Measurements from ENCODE around the gene RTL10. TPM values are rescaled to one million over a fixed set of nuclear protein-coding genes. Genes with fewer than 3 reads are reported as not detected.

RTL10 gene
- total RNA-seq, result 10 to 100 TPM; 10.1 to 12.2 (median 11.9) TPM
- long read RNA-seq, donor 1, full-length matches to known transcripts, result 2 of 5 reads
- long read RNA-seq, donor 1, partial matches to known transcripts, result 0 of 5 reads
- long read RNA-seq, donor 1, other reads (novel, unspliced or antisense), result 3 of 5 reads
- long read RNA-seq, donor 2, full-length matches to known transcripts, result 2 of 3 reads
- long read RNA-seq, donor 2, partial matches to known transcripts, result 0 of 3 reads
- long read RNA-seq, donor 2, other reads (novel, unspliced or antisense), result 1 of 3 reads

- H3K4me3 ChIP-seq, result peak within 1 kb of the TSS; percentile 69
- H3K9me3 ChIP-seq, result no peaks in the 10 kb centered on the region
- intact Hi-C loops (cut with DNase I, micrococcal nuclease), result no loop called here
- peaks cover 4% of the 10 kb centered on the region for H3K36me3 ChIP-seq (ENCODE audit: low read depth)
- DNase-seq (peak; percentile 98 to 99 (median 98)), ATAC-seq (peak; percentile 97)
- peak; percentile 20 for TF ChIP-seq CTCF (IDR thresholded peaks at IDR 0.05)
- H3K4me1 ChIP-seq (ENCODE audit: low read depth), result peaks cover 19% of the 10 kb centered on the region
Measured at GRCh38 chr22:19854778-19855503, at the start of gene RTL10, which contains the start of gene GNB1L. RTL10 (minus strand) TSS chr22:19854874; CDS start chr22:19852261, 2,613 bp downstream. GNB1L (minus strand) TSS chr22:19854874; CDS start chr22:19821355, 33,519 bp downstream.

DNA sequence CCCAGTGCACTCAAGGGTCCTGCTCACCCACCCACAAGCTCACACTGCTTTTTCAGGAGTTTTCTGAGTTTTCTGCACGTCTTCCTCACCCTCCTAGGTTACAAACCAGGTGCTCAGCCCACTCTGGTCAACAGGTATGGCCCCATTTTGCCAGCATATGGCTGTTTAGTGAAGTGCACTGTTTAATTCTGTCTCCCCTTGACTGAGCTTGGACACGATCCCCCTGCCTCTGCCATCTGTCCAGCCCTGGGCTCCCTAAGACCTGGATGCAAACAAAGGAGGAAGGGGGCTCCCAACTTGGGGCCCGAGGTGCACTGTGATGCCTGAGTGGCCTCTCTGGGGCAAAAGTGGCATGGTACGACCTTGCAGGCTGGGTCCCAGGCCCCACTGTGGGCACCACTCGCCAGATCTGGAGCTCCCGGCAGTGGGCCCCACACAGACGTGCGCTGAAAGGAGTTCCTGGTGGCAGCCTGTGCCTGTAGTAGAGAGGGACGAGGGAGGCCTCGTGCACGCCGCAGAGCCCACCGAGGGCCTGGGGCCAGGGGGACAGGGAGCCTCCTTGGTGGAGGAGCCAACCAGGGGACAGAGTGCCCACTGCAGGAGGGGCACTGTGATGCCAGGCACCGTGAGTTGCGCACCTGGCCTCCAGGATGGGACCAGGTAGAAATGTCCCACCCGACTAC is 49.6 kb upstream of the RTL10 start:
- no peaks in the 10 kb centered on the region for H3K36me3 ChIP-seq (ENCODE audit: low read depth)
- no peak for TF ChIP-seq CTCF (IDR thresholded peaks at IDR 0.05)
- DNase-seq (no peak), ATAC-seq (no peak)
- intact Hi-C loops (cut with DNase I, micrococcal nuclease), result loop anchor here in 1 of 2 donors (2.0 kb wide), 1 partner anchor 174 kb away; no protein-coding TSS in a partner anchor
- no peaks in the 10 kb centered on the region for H3K9me3 ChIP-seq
- H3K4me3 ChIP-seq, result no peak overlapping the region
- H3K4me1 ChIP-seq (ENCODE audit: low read depth), result peaks cover 4% of the 10 kb centered on the region

- Histone ChIP-seq H3K36me3 (ENCODE audit: low read depth) (no peaks in the 10 kb centered on the region), H3K4me3 (no peak overlapping the region), H3K4me1 (ENCODE audit: low read depth) (peaks cover 4% of the 10 kb centered on the region), H3K9me3 (no peaks in the 10 kb centered on the region)
- DNase-seq (no peak), ATAC-seq (no peak)
- intact Hi-C loops (cut with DNase I, micrococcal nuclease), result no loop called here
- no peak for TF ChIP-seq CTCF (IDR thresholded peaks at IDR 0.05)
Measured at GRCh38 chr22:19903513-19903912, 48.8 kb upstream of the RTL10 start.

DNA sequence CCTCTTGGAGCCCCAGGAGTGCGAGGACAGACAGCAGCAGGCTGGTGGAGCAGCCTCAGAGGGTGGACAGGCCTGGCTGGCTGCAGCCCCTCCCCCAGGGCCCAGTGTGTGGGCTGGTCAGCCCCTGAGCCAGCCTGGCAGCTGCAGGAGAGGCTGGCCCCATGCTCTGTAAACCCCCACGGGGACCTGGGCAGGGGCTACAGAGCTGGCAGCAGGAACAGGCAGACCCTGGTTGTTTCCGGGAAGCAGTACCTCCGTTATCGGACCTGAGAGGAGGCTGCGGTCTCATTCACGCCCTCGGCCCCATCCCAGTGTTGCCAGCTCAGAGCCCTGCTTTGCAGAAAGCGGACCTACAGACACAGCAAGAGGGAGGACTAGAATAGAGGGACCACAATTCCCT is 48.4 kb upstream of the RTL10 start:
- DNase-seq (no peak), ATAC-seq (no peak)
- Histone ChIP-seq H3K4me3 (no peak overlapping the region), H3K36me3 (ENCODE audit: low read depth) (no peaks in the 10 kb centered on the region), H3K4me1 (ENCODE audit: low read depth) (peaks cover 4% of the 10 kb centered on the region), H3K9me3 (no peaks in the 10 kb centered on the region)
- intact Hi-C loops (cut with DNase I, micrococcal nuclease), result no loop called here
- no peak for TF ChIP-seq CTCF (IDR thresholded peaks at IDR 0.05)

- DNase-seq (no peak), ATAC-seq (no peak)
- Histone ChIP-seq H3K4me3 (no peak overlapping the region), H3K9me3 (no peaks in the 10 kb centered on the region), H3K36me3 (ENCODE audit: low read depth) (no peaks in the 10 kb centered on the region), H3K4me1 (ENCODE audit: low read depth) (peaks cover 4% of the 10 kb centered on the region)
- intact Hi-C loops (cut with DNase I, micrococcal nuclease), result no loop called here
- no peak for TF ChIP-seq CTCF (IDR thresholded peaks at IDR 0.05)
Measured at GRCh38 chr22:19902245-19902715, 47.6 kb upstream of the RTL10 start.
